ENCODE data around the gene SPAG6.

DNA sequence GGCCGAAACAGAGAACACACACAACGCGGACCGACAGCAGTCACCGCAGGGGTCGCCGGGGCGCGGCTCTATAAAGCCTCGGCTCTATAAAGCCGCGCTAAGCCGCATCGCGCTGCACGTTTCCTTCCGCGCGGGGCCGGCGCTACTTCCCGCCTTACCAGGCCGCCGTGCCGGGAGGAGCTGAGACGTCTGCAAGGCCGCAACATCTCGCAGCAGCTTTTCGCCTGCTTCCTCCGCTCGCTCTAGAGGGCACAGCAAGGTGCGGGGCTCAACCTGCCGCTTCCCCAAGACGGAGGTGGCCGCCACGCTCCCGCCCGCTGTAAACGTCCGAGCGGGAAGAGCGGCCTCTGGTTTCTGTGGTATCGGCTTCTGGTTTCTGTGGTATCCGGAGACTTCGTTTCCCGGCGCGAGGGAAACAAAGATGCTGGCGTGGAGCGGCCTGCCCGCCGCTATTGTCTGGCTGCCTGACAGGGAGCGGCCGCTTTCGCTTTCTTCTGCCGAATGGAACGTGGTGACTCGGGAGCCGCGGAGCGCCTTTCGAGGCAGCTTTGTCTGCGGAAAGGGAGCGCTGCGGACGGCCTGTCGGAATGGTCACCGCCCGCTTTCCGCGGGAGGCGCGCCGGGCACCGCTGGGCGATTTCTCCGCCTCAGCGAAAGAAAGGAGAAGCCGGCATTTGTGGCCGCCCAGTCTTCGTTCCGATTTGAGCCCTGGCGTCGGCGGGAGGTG lies 91.8 kb downstream of the SPAG6 start:
- TF ChIP-seq, protein P1, sequence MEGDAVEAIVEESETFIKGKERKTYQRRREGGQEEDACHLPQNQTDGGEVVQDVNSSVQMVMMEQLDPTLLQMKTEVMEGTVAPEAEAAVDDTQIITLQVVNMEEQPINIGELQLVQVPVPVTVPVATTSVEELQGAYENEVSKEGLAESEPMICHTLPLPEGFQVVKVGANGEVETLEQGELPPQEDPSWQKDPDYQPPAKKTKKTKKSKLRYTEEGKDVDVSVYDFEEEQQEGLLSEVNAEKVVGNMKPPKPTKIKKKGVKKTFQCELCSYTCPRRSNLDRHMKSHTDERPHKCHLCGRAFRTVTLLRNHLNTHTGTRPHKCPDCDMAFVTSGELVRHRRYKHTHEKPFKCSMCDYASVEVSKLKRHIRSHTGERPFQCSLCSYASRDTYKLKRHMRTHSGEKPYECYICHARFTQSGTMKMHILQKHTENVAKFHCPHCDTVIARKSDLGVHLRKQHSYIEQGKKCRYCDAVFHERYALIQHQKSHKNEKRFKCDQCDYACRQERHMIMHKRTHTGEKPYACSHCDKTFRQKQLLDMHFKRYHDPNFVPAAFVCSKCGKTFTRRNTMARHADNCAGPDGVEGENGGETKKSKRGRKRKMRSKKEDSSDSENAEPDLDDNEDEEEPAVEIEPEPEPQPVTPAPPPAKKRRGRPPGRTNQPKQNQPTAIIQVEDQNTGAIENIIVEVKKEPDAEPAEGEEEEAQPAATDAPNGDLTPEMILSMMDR (IDR thresholded peaks at IDR 0.05; ENCODE audit: insufficient read depth, low read length, poor library complexity, severe bottlenecking), result no peak
- 0 out of 2 replicates have a peak, but pooled peaks have one; percentile 70 for TF ChIP-seq EZH2phosphoT487 (conservative IDR thresholded peaks at IDR 0.05; ENCODE audit: low read length)

All from SU-DHL-6 (cell line).